MCF 10A (cell line): ENCODE data around the gene FAM83E. TPM values are rescaled to one million over a fixed set of nuclear protein-coding genes. Genes with fewer than 3 reads are reported as not detected.

Experiments used
- BruUV-seq: library from RNA; stranded (reverse); fragments of 400-500 nt; replicated peaks from 2 replicates; lab custom pipeline; 2021; lab: Mats Ljungman, UMichigan
- CTCF ChIA-PET: fragments of 300-600 bp; sonication (Branson Sonifier 250); formaldehyde crosslinking; extraction: SDS; loops from one replicate; lab custom pipeline; 2021; ENCODE audit warnings: antibody characterized with exemption, inconsistent platforms; lab: Yijun Ruan, JAX
- POLR2A ChIA-PET: fragments of 300-600, 350-650 bp; sonication (Branson Sonifier 250); formaldehyde crosslinking; extraction: SDS; loops from one replicate; lab custom pipeline; 2020; ENCODE audit warnings: antibody characterized with exemption, inconsistent platforms; lab: Yijun Ruan, JAX
- DNase-seq: peaks from one replicate; pipeline ENCODE4 v3.0.0-alpha.2; 2018; ENCODE audit not compliant: unreplicated experiment
- H3K27ac Mint-ChIP-seq: one replicate; pipeline ENCODE4 v1.8.0; 2022; ENCODE audit warnings: mild to moderate bottlenecking, low read depth, mixed read lengths; ENCODE audit not compliant: unreplicated experiment
- H3K27me3 Mint-ChIP-seq: one replicate; pipeline ENCODE4 v1.8.0; 2022; ENCODE audit warnings: mixed read lengths; ENCODE audit not compliant: insufficient read depth, unreplicated experiment
- H3K36me3 Mint-ChIP-seq: one replicate; pipeline ENCODE4 v1.8.0; 2022; ENCODE audit warnings: mild to moderate bottlenecking, moderate library complexity, mixed read lengths; ENCODE audit not compliant: insufficient read depth, unreplicated experiment
- H3K4me1 Mint-ChIP-seq: one replicate; pipeline ENCODE4 v1.8.0; 2022; ENCODE audit warnings: mixed read lengths; ENCODE audit not compliant: insufficient read depth, unreplicated experiment
- H3K4me3 Mint-ChIP-seq: one replicate; pipeline ENCODE4 v1.8.0; 2022; ENCODE audit warnings: mild to moderate bottlenecking, moderate library complexity, mixed read lengths; ENCODE audit not compliant: unreplicated experiment
- H3K9me3 Mint-ChIP-seq: one replicate; pipeline ENCODE4 v1.8.0; 2022; ENCODE audit warnings: mixed read lengths; ENCODE audit not compliant: unreplicated experiment
- CTCF ChIP-seq: fragments of 200-600 bp; IDR thresholded peaks from one replicate; pipeline ENCODE4 v1.8.0; 2022; ENCODE audit warnings: antibody characterized with exemption, mild to moderate bottlenecking; ENCODE audit not compliant: unreplicated experiment
- intact Hi-C: fragments of 100-400 bp; cut with micrococcal nuclease; formaldehyde crosslinking; loops from 2 replicates; pipeline ENCODE4 v1.14.1; 2022
- total RNA-seq: library from RNA; stranded (reverse); gene quantifications from 2 replicates; pipeline ENCODE4 v1.2.3, GENCODE V29; 2022

The FAM83E gene
- total RNA-seq, 1 experiment from 2014 or later = 0.89 TPM

- ChIA-PET CTCF (interaction anchor here (0.6 to 2.1 kb wide), 4 partner anchors 46 to 243 kb away, joined by 3 to 9 read pairs (median 5); no protein-coding TSS in a partner anchor), POLR2A (interaction anchor here (0.5 to 5.4 kb wide), 16 partner anchors 10 to 1031 kb away, joined by 3 to 108 read pairs (median 3); partner anchors contain the start of genes BCL2L12, CA11, FAM83E and GYS1)
- no peak for TF ChIP-seq CTCF
- Mint-ChIP-seq H3K9me3 (no peaks in the 10 kb centered on the region), H3K36me3 (peaks cover 11% of the 10 kb centered on the region), H3K27me3 (no peaks in the 10 kb centered on the region), H3K4me1 (peaks cover 26% of the 10 kb centered on the region), H3K4me3 (peak overlapping the region; percentile 91), H3K27ac (peak overlapping the region; percentile 87)
- intact Hi-C loops = loop anchor here (2.0 kb wide), 1 partner anchor 16 kb away; the partner anchor contains the start of genes RPL18 and SPHK2
- DNase-seq = peak; percentile 97
- no TSS peak for BruUV-seq
Measured at GRCh38 chr19:48634424-48635262, 19.8 kb upstream of the FAM83E start.

- ChIA-PET POLR2A (interaction anchor here (0.5 to 5.4 kb wide), 15 partner anchors 9 to 1031 kb away, joined by 3 to 108 read pairs (median 3); partner anchors contain the start of genes BCL2L12, CA11, FAM83E and GYS1), CTCF (interaction anchor here (0.6 to 2.1 kb wide), 5 partner anchors 15 to 242 kb away, joined by 3 to 9 read pairs (median 4); partner anchors contain the start of genes RPL18 and SPHK2)
- H3K27me3 Mint-ChIP-seq = no peaks in the 10 kb centered on the region
- H3K4me1 Mint-ChIP-seq = peaks cover 26% of the 10 kb centered on the region
- peak overlapping the region; percentile 91 for H3K4me3 Mint-ChIP-seq
- no peak for TF ChIP-seq CTCF
- peaks cover 17% of the 10 kb centered on the region for H3K36me3 Mint-ChIP-seq
- BruUV-seq = no TSS peak
- no peaks in the 10 kb centered on the region for H3K9me3 Mint-ChIP-seq
- no peak for DNase-seq
- no peak overlapping the region for H3K27ac Mint-ChIP-seq
- intact Hi-C loops = loop anchor here (2.0 kb wide), 1 partner anchor 15 kb away; the partner anchor contains the start of genes RPL18 and SPHK2
Measured at GRCh38 chr19:48634036-48634342, 19.1 kb upstream of the FAM83E start.

- no peak overlapping the region for H3K27ac Mint-ChIP-seq
- ChIA-PET CTCF (interaction anchor here (1.2 to 2.2 kb wide), 5 partner anchors 11 to 242 kb away, joined by 3 to 10 read pairs (median 7); partner anchors contain the start of genes RPL18 and SPHK2), POLR2A (interaction anchor here (0.7 to 5.4 kb wide), 12 partner anchors 10 to 1032 kb away, joined by 3 to 108 read pairs (median 3); partner anchors contain the start of genes BCL2L12, CA11, FAM83E and IRF3)
- no TSS peak for BruUV-seq
- H3K4me3 Mint-ChIP-seq = no peak overlapping the region
- peaks cover 20% of the 10 kb centered on the region for H3K36me3 Mint-ChIP-seq
- TF ChIP-seq CTCF = no peak
- no peaks in the 10 kb centered on the region for H3K27me3 Mint-ChIP-seq
- DNase-seq = no peak
- no peaks in the 10 kb centered on the region for H3K9me3 Mint-ChIP-seq
- H3K4me1 Mint-ChIP-seq = peaks cover 20% of the 10 kb centered on the region
- intact Hi-C loops = loop anchor here (2.0 kb wide), 1 partner anchor 15 kb away; the partner anchor contains the start of genes RPL18 and SPHK2
Measured at GRCh38 chr19:48633148-48634035, 18.5 kb upstream of the FAM83E start.
